Measurements from ENCODE around the gene CST11. TPM values are rescaled to one million over a fixed set of nuclear protein-coding genes. Genes with fewer than 3 reads are reported as not detected.

The CST11 gene
- polyA plus RNA-seq, 1 donor (not counting 4 experiments of a cell fraction or from before 2014, with no cell fraction given) = not detected

GRCh38 chr20:23453549-23454543 lies 1.2 kb upstream of the CST11 start:
- dilution Hi-C loops (cut with MboI; ENCODE audit: extremely low pct_ligation_motif_present, low sequenced_read_pairs) = no loop called here
- DNase-seq (ENCODE audit: low read depth, low spot score) = no peak
- Histone ChIP-seq H3K4me2 (ENCODE audit: control insufficient read depth, extremely low read depth, insufficient read depth, low read depth, low read length) (no peak overlapping the region), H2AFZ (ENCODE audit: control insufficient read depth, low read length) (peak overlapping the region; percentile 52), H3K27me3 (ENCODE audit: control insufficient read depth, extremely low read depth, insufficient read depth, low read length) (no peaks in the 10 kb centered on the region), H3K9me1 (ENCODE audit: control insufficient read depth, extremely low read depth, insufficient read depth, low read length) (peaks cover 3% of the 10 kb centered on the region), H3K9me3 (ENCODE audit: control insufficient read depth, low read depth, low read length) (no peaks in the 10 kb centered on the region), H3K36me3 (ENCODE audit: control insufficient read depth in 2 of 2, extremely low read depth in 1 of 2, insufficient read depth in 2 of 2, low read length in 2 of 2) (no peaks in the 10 kb centered on the region), H3K9ac (ENCODE audit: control insufficient read depth, extremely low read depth, insufficient read depth, low read length) (no peak overlapping the region), H4K20me1 (ENCODE audit: control insufficient read depth, extremely low read depth, insufficient read depth, low read length) (no peaks in the 10 kb centered on the region), H3K79me2 (ENCODE audit: control insufficient read depth, insufficient read depth, low read length) (no peaks in the 10 kb centered on the region), H3K4me1 (ENCODE audit: control insufficient read depth, extremely low read depth, insufficient read depth, low read length) (no peaks in the 10 kb centered on the region), H3K4me3 (ENCODE audit: control insufficient read depth in 2 of 3, extremely low read depth in 1 of 3, insufficient read depth in 2 of 3, low read depth in 1 of 3, low read length in 3 of 3) (no peak overlapping the region), H3K27ac (ENCODE audit: control insufficient read depth, insufficient read depth, low read length) (no peak overlapping the region)
- FAIRE-seq = peak; percentile 43
- TF ChIP-seq CTCF (optimal IDR thresholded peaks at IDR 0.05 in 1 of 3, IDR thresholded peaks at IDR 0.05 in 1 of 3, conservative IDR thresholded peaks at IDR 0.05 in 1 of 3; ENCODE audit: extremely low read depth in 1 of 3, insufficient read depth in 2 of 3, low read length in 3 of 3) (no peak), EZH2 (IDR thresholded peaks at IDR 0.05; ENCODE audit: low read length) (no peak)

- no peak overlapping the region for H3K4me2 ChIP-seq (ENCODE audit: control insufficient read depth, extremely low read depth, insufficient read depth, low read depth, low read length)
- no peaks in the 10 kb centered on the region for H3K4me1 ChIP-seq (ENCODE audit: control insufficient read depth, extremely low read depth, insufficient read depth, low read length)
- H3K9me1 ChIP-seq (ENCODE audit: control insufficient read depth, extremely low read depth, insufficient read depth, low read length) = peaks cover 3% of the 10 kb centered on the region
- TF ChIP-seq CTCF (optimal IDR thresholded peaks at IDR 0.05 in 1 of 3, IDR thresholded peaks at IDR 0.05 in 1 of 3, conservative IDR thresholded peaks at IDR 0.05 in 1 of 3; ENCODE audit: extremely low read depth in 1 of 3, insufficient read depth in 2 of 3, low read length in 3 of 3) = no peak
- TF ChIP-seq EZH2 (IDR thresholded peaks at IDR 0.05; ENCODE audit: low read length) = no peak
- H4K20me1 ChIP-seq (ENCODE audit: control insufficient read depth, extremely low read depth, insufficient read depth, low read length) = no peaks in the 10 kb centered on the region
- H3K9ac ChIP-seq (ENCODE audit: control insufficient read depth, extremely low read depth, insufficient read depth, low read length) = no peak overlapping the region
- no peaks in the 10 kb centered on the region for H3K79me2 ChIP-seq (ENCODE audit: control insufficient read depth, insufficient read depth, low read length)
- FAIRE-seq = no peak
- H3K9me3 ChIP-seq (ENCODE audit: control insufficient read depth, low read depth, low read length) = no peaks in the 10 kb centered on the region
- dilution Hi-C loops (cut with MboI; ENCODE audit: extremely low pct_ligation_motif_present, low sequenced_read_pairs) = no loop called here
- no peaks in the 10 kb centered on the region for H3K36me3 ChIP-seq (ENCODE audit: control insufficient read depth in 2 of 2, extremely low read depth in 1 of 2, insufficient read depth in 2 of 2, low read length in 2 of 2)
- no peak for DNase-seq (ENCODE audit: low read depth, low spot score)
- no peak overlapping the region for H3K4me3 ChIP-seq (ENCODE audit: control insufficient read depth in 2 of 3, extremely low read depth in 1 of 3, insufficient read depth in 2 of 3, low read depth in 1 of 3, low read length in 3 of 3)
- no peak overlapping the region for H2AFZ ChIP-seq (ENCODE audit: control insufficient read depth, low read length)
- H3K27me3 ChIP-seq (ENCODE audit: control insufficient read depth, extremely low read depth, insufficient read depth, low read length) = no peaks in the 10 kb centered on the region
- H3K27ac ChIP-seq (ENCODE audit: control insufficient read depth, insufficient read depth, low read length) = no peak overlapping the region
Measured at GRCh38 chr20:23451956-23452487, 654 bp downstream of the CST11 start.
